GM12892 (cell line): ENCODE results near the gene DGKQ.

Experiments used
- POLR2A ChIP-seq: IDR thresholded peaks from 2 replicates; pipeline ENCODE4 v1.6.1; 2011; ENCODE audit warnings: low read depth, low read length, control low read depth
- POLR2AphosphoS5 ChIP-seq: IDR thresholded peaks from 2 replicates; pipeline ENCODE4 v1.6.1; 2011; ENCODE audit warnings: low read depth, low read length, control low read depth

GRCh38 chr4:998096-998691, 24.8 kb upstream of the DGKQ start:
- TF ChIP-seq POLR2AphosphoS5, result no peak
- no peak for TF ChIP-seq POLR2A
